ENCODE data around the gene NPEPL1. TPM values are rescaled to one million over a fixed set of nuclear protein-coding genes. Genes with fewer than 3 reads are reported as not detected.
A peak's percentile ranks its signal among the peaks of the same experiment; 100 is the strongest.

Gene NPEPL1
- total and polyA plus RNA-seq, 2 of the 8 experiments (the other 6 are each of a cell fraction or from before 2014, with no cell fraction given) = 12.4 to 26.8 TPM

DNA sequence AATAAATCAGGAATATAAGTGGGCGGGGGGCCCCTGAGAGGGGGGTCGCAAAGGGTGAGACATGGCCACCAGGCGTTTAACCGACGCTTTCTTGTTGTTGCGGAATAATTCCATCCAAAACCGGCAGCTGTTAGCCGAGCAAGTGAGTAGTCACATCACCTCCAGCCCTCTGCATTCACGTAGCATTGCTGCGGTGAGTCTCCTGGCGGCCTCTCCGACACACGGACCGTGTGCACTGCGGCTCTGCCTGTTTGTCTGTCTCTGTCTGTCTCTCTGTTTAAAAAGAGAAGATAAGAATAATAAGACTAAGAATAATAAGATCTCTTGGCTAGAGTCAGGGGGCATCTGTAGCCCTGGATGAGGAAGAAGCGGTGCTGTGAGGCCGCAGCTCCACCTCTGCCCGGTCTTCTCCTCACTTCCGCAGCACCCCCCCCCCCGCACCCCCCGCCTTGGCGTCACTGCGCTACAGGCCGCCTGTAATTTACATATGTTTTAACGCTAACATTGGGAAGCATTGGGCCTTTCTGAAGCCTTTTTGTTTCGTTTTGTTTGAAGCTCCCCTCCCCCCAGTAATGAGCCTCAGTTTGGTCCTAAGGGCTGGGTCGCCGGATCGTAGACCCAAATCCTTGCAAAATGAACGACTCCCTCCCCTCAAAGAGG is 40.5 kb upstream of the NPEPL1 start:
- H3K56ac ChIP-seq (replicated peaks; ENCODE audit: insufficient read length, low read depth, low read length) = peak overlapping the region; percentile 93
- H3K4me1 ChIP-seq (replicated peaks in 1 of 4; ENCODE audit: control insufficient read depth in 3 of 4, insufficient read depth in 4 of 4, low read length in 3 of 4) = peaks cover 9 to 10% (median 9%) of the 10 kb centered on the region in 4 experiments; a peak in 6 of 7 replicates
- peak overlapping the region; percentile 98 for H2BK5ac ChIP-seq (ENCODE audit: low read depth, low read length)
- peak overlapping the region; percentile 86 to 91 for H3K4me2 ChIP-seq (ENCODE audit: insufficient read depth in 1 of 2, low read depth in 2 of 2, low read length in 2 of 2)
- H3K27ac ChIP-seq (ENCODE audit: low read depth, low read length) = peak overlapping the region; percentile 86
- peak overlapping the region; percentile 95 for H3K18ac ChIP-seq (ENCODE audit: extremely low read depth, low read length)
- peak overlapping the region; percentile 75; the same call in 1 of the 2 replicates for H2AK5ac ChIP-seq (ENCODE audit: low read depth, low read length)
- H3K23ac ChIP-seq (ENCODE audit: insufficient read length) = no peak overlapping the region
- no peak for FAIRE-seq
- H4K20me1 ChIP-seq (replicated peaks in 1 of 2; ENCODE audit: control insufficient read depth in 1 of 2, insufficient read depth in 2 of 2, low read length in 2 of 2) = no peaks in the 10 kb centered on the region
- CTCF ChIA-PET (ENCODE audit: partially characterized antibody) = interaction anchor here (0.6 to 7.7 kb wide), 23 partner anchors 12 to 736 kb away, joined by 3 to 57 read pairs (median 4); no protein-coding TSS in a partner anchor
- H3K14ac ChIP-seq (ENCODE audit: insufficient read length) = no peak overlapping the region
- peaks cover 19% of the 10 kb centered on the region for H3K23me2 ChIP-seq (ENCODE audit: low read depth, low read length)
- POLR2A ChIA-PET (ENCODE audit: partially characterized antibody) = interaction anchor here (0.6 to 11.7 kb wide), 29 partner anchors 9 to 381 kb away, joined by 3 to 242 read pairs (median 5); partner anchors contain the start of genes APCDD1L, GNAS and NPEPL1
- peak; percentile 66 to 84 for DNase-seq (ENCODE audit: low read depth in 1 of 2, low spot score in 2 of 2)
- peak overlapping the region; percentile 96 for H3K4ac ChIP-seq (replicated peaks; ENCODE audit: insufficient read length, low read depth, low read length)
- H4K91ac ChIP-seq (replicated peaks; ENCODE audit: insufficient read length, low read length) = peak overlapping the region; percentile 99
- 3% methylated on average over 30 of the region's 30 CpGs; no CpG with 5 or more reads in 1 of the 2 experiments for WGBS, 2 experiments (ENCODE audit: extremely low coverage in 1 of 2, insufficient coverage in 1 of 2, insufficient read length in 1 of 2, insufficient replicate concordance in 2 of 2, low coverage in 1 of 2, low lambda C conversion rate in 2 of 2, missing lambda C conversion rate in 1 of 2)
- peak overlapping the region; percentile 92 for H4K8ac ChIP-seq (ENCODE audit: extremely low read depth, insufficient read depth, low read length)
- peaks cover 22 to 56% of the 10 kb centered on the region in 2 experiments for H3K79me2 ChIP-seq (ENCODE audit: control insufficient read depth in 1 of 2, insufficient read depth in 2 of 2, low read length in 2 of 2)
- H2BK12ac ChIP-seq (ENCODE audit: low read depth, low read length) = peak overlapping the region; percentile 77; the same call in 1 of the 2 replicates
- no peaks in the 10 kb centered on the region for H3K79me1 ChIP-seq (ENCODE audit: low read depth, low read length)
- H2AFZ ChIP-seq (ENCODE audit: low read length) = no peak overlapping the region
- H3K4me3 ChIP-seq (ENCODE audit: extremely low read depth in 1 of 4, insufficient read depth in 2 of 4, low read depth in 3 of 4, low read length in 4 of 4) = peak overlapping the region; percentile 63 to 90 (median 82)
- H3K9ac ChIP-seq (replicated peaks in 1 of 4; ENCODE audit: extremely low read depth in 1 of 4, low read depth in 3 of 4, low read length in 3 of 4) = peak overlapping the region; percentile 39 to 78 (median 67)
- peak overlapping the region; percentile 92 for H4K5ac ChIP-seq (ENCODE audit: insufficient read length, low read depth, low read length)
- peaks cover 0 to 3% (median 0%) of the 10 kb centered on the region in 4 experiments; a peak in 1 of 8 replicates for H3K36me3 ChIP-seq (ENCODE audit: control insufficient read depth in 2 of 4, insufficient read depth in 4 of 4, low read length in 3 of 4)
- H2BK120ac ChIP-seq (replicated peaks; ENCODE audit: low read depth, low read length) = peak overlapping the region; percentile 58
- 0 out of 2 replicates have a peak overlapping the region, but pooled peaks have one; percentile 77 for H2BK20ac ChIP-seq (ENCODE audit: low read length)
- peak overlapping the region; percentile 77; the same call in 1 of the 2 replicates for H2BK15ac ChIP-seq (ENCODE audit: low read length)
- peaks cover 0 to 3% (median 0%) of the 10 kb centered on the region in 4 experiments; a peak in 2 of 7 replicates for H3K27me3 ChIP-seq (replicated peaks in 1 of 4; ENCODE audit: control insufficient read depth in 3 of 4, extremely low read depth in 1 of 4, insufficient read depth in 3 of 4, low read length in 3 of 4)
- no peaks in the 10 kb centered on the region for H3K9me3 ChIP-seq (ENCODE audit: insufficient read depth in 2 of 2, low read depth in 1 of 2, low read length in 1 of 2)
- TF ChIP-seq EGR1 (IDR thresholded peaks at IDR 0.05; ENCODE audit: borderline replicate concordance, low read depth, low read length) (no peak), CHD1 (IDR thresholded peaks at IDR 0.05; ENCODE audit: low read depth, low read length) (no peak), SP1 (IDR thresholded peaks at IDR 0.05; ENCODE audit: low read depth, low read length) (peak; percentile 67; the same call in 1 of the 2 replicates), GTF2F1 (IDR thresholded peaks at IDR 0.05; ENCODE audit: borderline replicate concordance, low read depth, low read length) (no peak), TCF12 (IDR thresholded peaks at IDR 0.05; ENCODE audit: low read depth, low read length) (no peak; the same call in 1 of the 2 replicates), KDM4A (IDR thresholded peaks at IDR 0.05; ENCODE audit: low read depth, low read length, severe bottlenecking) (no peak), CBX8 (IDR thresholded peaks at IDR 0.05; ENCODE audit: borderline replicate concordance, low read depth, low read length) (no peak)
- TF ChIP-seq, protein P1, sequence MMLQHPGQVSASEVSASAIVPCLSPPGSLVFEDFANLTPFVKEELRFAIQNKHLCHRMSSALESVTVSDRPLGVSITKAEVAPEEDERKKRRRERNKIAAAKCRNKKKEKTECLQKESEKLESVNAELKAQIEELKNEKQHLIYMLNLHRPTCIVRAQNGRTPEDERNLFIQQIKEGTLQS (IDR thresholded peaks at IDR 0.05; ENCODE audit: insufficient read depth, low read depth, low read length) = no peak
- TF ChIP-seq, protein P2, sequence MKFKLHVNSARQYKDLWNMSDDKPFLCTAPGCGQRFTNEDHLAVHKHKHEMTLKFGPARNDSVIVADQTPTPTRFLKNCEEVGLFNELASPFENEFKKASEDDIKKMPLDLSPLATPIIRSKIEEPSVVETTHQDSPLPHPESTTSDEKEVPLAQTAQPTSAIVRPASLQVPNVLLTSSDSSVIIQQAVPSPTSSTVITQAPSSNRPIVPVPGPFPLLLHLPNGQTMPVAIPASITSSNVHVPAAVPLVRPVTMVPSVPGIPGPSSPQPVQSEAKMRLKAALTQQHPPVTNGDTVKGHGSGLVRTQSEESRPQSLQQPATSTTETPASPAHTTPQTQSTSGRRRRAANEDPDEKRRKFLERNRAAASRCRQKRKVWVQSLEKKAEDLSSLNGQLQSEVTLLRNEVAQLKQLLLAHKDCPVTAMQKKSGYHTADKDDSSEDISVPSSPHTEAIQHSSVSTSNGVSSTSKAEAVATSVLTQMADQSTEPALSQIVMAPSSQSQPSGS (IDR thresholded peaks at IDR 0.05; ENCODE audit: low read length) = no peak

Measured in H1 (cell line).